GM19351 (cell line): Measurements from ENCODE around the gene UTP3.
A peak's percentile ranks its signal among the peaks of the same experiment; 100 is the strongest.
"Not testable (repeated sequence)": the region's sequence is repeated elsewhere in the genome, so short reads cannot be mapped to it uniquely, and the experiment has no call there.

Source experiments
- ATAC-seq: cut with Tn5 transposase; IDR thresholded peaks from one replicate; pipeline ENCODE4 v1.9.1; 2021; ENCODE audit warnings: mild to moderate bottlenecking, moderate library complexity; ENCODE audit not compliant: unreplicated experiment

Gene UTP3

DNA sequence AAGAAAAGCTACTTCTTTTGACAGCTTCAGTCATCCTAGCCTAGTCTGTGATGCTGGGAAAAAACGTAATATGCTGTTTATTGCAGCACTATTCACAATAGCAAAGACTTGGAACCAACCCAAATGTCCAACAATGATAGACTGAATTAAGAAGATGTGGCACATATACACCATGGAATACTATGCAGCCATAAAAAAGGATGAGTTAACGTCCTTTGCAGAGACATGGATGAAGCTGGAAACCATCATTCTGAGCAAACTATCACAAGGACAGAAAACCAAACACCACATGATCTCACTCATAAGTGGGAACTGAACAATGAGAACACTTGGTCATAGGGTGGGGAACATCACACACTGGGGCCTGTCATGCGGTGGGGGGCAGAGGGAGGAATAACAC, 6.2 kb upstream of the UTP3 start:
- ATAC-seq: not testable (repeated sequence)

- ATAC-seq: no peak
Measured at GRCh38 chr4:70687392-70687791, 940 bp upstream of the UTP3 start.

DNA sequence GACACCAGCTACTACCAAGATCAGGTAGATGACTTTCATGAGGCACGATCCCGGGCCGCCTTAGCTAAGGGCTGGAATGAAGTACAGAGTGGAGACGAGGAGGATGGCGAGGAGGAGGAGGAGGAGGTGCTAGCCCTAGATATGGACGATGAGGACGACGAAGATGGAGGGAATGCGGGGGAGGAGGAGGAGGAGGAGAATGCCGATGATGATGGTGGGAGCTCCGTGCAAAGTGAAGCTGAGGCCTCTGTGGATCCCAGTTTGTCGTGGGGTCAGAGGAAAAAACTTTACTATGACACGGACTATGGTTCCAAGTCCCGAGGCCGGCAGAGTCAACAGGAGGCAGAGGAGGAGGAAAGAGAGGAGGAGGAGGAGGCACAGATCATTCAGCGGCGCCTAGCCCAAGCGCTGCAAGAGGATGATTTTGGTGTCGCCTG, 481 bp downstream of the UTP3 start:
- ATAC-seq: peak; percentile 6

- ATAC-seq: no peak
Measured at GRCh38 chr4:70691661-70692060, 3.3 kb downstream of the UTP3 start.

GRCh38 chr4:70694633-70695032, 6.3 kb downstream of the UTP3 start:
- not testable (repeated sequence) for ATAC-seq

DNA sequence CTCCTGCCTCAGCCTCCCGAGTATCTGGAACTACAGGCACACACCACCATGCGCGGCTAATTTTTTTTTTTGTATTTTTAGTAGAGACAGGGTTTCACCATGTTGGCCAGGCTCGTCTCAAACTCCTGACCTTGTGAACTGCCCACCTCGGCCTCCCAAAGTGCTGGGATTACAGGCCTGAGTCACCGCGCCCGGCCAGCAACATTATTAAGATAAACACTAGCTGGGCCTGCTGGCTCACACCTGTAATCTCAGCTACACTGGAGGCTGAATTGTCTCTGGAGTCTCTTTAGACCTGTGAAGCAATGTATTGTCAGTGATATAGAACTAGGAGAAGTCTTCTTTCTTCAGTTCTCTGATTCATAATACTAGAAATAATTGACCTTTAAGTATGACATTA, 10.1 kb downstream of the UTP3 start:
- ATAC-seq: not testable (repeated sequence)

- no peak for ATAC-seq
Measured at GRCh38 chr4:70700712-70701111, 12.4 kb downstream of the UTP3 start.

DNA sequence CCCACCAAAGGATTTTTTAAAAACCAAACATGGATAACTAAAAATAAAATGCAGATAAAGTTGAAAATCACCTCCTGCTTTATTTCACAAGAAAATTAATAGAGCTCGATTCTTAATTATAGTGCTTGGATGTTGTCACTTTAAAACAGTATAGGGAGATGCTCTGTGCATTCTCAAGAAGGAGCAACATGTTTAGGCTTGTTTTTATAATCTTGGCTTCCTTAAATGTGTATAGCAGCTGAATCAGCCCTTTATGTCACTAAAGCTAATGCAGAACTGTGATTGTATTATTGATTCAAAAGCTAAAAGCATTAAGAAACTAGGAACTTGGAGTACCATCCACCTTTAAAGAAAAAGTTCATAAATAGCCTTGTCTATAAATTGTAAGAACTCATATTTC, 12.9 kb downstream of the UTP3 start:
- ATAC-seq: no peak

- ATAC-seq: not testable (repeated sequence)
Measured at GRCh38 chr4:70702592-70702991, 14.3 kb downstream of the UTP3 start.

DNA sequence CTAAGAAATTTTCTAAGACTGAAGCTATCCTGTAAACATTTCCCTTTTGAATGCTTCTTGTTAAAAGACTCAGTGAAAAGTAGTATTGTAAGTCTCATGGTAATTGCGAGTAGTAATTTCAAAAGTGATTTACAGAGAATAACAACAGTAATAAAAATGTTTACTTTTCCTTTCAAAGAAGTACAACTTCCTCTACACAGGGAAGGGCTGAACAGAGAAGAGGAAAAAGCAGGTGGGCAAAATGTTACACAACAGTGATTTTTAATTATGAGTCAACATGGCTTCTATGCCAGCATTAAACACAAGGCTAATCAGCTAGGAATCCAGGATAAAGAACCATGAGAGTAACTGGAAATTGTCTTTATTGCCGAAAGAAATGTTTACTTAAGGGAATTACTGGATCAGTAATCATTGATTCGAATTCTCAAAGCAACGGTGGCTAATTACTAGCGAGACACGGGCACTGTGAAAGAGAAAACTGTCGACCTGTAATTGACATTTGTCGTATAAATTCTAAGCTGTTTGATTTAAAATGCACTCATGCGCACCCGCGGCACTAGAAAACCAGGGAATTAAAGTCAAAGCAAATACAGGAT, 15.4 kb downstream of the UTP3 start:
- ATAC-seq: no peak

- ATAC-seq: peak; percentile 53
Measured at GRCh38 chr4:70704215-70704930, 16.0 kb downstream of the UTP3 start.

DNA sequence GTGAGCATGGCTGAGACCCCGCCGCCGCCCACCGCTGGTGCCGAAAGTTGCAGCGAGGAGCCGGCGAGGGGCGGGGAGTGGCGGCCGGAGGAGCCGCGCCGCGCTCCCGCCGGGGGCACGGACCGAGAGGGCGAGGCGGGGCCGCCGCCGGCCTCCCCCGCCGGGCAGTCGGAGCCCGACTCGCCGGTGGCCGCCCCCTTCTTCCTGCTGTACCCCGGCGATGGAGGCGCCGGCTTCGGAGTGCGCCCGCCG, 16.5 kb downstream of the UTP3 start:
- ATAC-seq: peak; percentile 28

DNA sequence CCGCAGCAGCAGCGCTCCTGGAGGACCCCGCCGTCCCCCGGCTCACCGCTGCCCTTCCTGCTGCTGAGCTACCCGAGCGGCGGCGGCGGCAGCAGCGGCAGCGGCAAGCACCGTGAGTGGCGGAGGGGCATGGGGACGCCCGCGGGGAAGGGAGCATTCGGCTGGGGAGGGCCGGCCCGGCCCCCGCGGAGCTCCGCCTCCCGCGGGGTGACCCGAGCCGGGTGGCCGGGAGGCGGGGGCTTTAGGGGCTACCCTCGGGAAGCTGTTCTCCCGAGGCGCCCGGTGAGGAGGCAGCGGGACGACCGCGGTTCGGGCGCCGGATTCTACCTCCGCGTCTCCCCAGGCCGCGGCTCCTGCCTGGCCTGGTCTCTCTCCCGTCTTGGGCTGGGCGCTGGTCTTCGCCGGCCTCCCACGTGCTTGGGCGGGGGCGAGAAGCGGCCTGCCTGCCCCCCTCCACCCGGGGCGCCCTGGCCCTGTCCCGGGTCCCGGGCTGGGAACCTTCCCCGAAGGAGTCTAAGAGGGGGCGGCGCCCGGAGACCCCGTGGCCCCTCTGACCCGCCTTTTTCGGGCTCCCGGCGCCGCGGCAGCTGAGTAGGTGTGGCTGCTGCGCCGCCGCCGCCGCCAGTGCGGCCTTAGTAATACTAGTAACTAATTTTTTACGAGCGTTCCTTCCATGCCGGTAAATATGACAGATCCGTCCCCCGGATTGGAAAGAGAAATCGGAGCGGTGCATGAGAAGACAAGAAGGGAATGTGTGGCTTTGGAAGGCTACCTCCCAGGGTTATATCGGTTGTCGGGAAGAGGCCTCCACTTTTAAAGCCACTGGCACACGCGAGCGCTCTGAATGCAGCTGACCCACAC, 17.1 kb downstream of the UTP3 start:
- peak; percentile 53 for ATAC-seq

DNA sequence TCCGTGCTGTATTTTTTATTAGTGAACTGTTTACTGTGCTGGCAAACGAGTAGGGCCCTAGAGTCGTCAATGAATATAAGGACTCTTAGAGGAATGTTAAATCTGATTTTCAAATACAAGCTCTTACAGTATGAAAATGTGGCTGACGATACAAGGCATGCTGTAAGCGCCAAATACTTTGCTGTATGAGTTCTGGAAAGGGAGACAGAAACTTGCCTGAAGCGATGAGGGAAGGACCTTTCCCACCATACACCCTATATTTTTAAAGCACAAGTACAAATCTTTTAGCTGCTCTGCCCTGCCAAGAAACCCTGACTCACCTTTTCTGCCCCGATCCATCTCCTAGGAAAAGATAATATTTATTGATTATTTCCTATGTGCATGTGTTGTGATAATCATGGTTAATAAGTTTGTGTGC, 17.7 kb downstream of the UTP3 start:
- no peak for ATAC-seq

DNA sequence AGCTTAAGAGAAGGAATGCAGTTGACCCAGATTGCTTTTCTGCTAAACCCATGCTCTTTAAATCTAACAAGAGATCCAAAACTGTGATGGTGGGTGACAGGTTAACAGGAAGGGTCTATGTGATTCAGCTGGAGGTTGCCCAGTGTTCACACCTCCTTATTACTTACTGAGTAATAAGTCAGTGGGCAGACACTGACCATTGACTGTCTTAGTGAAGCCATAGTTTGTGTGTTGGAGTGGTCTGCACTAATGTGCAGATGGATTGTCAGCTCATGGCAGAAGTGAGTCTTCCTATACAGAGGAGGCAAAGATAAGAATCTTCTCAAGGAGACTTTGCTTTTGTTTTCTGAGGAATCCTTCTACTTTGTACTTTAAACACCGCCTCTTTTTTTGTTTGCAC, 18.2 kb downstream of the UTP3 start:
- no peak for ATAC-seq

- no peak for ATAC-seq
Measured at GRCh38 chr4:70709611-70710205, 21.4 kb downstream of the UTP3 start.

DNA sequence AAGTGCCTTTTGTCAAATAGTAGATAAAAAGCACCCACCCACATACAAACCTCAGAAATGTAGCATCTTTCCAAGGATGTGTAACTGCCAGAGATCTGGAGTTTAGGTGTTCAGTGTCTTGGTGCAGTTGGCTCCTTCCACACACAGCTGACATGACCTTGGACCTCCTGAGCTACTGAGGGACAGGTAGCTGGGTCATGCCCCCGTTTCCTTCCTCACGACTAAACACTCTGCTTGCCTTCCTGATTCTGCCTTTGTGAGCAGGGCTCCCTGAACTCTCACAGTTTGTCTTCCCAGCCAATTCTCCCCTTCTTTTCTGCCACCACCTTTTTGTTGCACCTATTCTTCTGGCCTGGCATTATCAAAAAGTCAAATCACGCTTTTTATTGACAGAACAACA, 23.3 kb downstream of the UTP3 start:
- no peak for ATAC-seq

- ATAC-seq: no peak
Measured at GRCh38 chr4:70712150-70712549, 23.8 kb downstream of the UTP3 start.

GRCh38 chr4:70712604-70713452, 24.5 kb downstream of the UTP3 start:
- ATAC-seq: no peak

- peak; percentile 38 for ATAC-seq
Measured at GRCh38 chr4:70713453-70714078, 25.2 kb downstream of the UTP3 start.
